NCI-H146 (cell line): ENCODE data around the gene FAM118A.
"Not testable (repeated sequence)": the region's sequence is repeated elsewhere in the genome, so short reads cannot be mapped to it uniquely, and the experiment has no call there.

Experiments used
- DNase-seq: peaks from one replicate; lab custom pipeline; 2025; lab: John Stamatoyannopoulos, UW

FAM118A gene

GRCh38 chr22:45331486-45331885 lies 21.8 kb downstream of the FAM118A start:
- no peak for DNase-seq

- no peak for DNase-seq
Observed at GRCh38 chr22:45332001-45332400, 22.3 kb downstream of the FAM118A start.

- no peak for DNase-seq
Observed at GRCh38 chr22:45334068-45334467, 24.3 kb downstream of the FAM118A start.

- DNase-seq: no peak
Observed at GRCh38 chr22:45334528-45334927, 24.8 kb downstream of the FAM118A start.

- DNase-seq: no peak
Observed at GRCh38 chr22:45335021-45335818, 25.5 kb downstream of the FAM118A start.

GRCh38 chr22:45335854-45336522 lies 26.3 kb downstream of the FAM118A start:
- no peak for DNase-seq

DNA sequence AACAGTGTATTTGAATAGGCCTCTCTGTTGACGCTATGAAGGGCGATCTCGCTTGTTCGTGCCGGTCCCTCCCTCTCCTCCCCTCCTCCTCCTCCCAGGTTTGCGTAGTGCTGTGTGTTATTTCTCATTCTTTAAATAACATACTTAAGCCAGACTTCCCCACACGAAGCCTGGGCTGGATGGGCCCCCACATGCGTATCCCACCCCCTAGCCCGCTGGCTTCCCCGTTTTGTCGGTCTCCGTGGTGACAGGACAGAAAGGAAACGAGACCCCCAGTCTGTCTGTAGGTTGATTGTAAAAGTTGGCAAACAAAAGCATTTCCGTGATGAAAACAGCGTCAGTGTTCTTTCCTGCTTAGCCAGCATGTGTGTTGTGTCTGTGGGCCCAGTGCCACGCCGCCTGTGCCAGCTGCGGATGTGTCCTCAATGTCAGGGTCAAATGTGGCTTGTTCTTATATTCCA lies 27.3 kb downstream of the FAM118A start:
- no peak for DNase-seq

DNA sequence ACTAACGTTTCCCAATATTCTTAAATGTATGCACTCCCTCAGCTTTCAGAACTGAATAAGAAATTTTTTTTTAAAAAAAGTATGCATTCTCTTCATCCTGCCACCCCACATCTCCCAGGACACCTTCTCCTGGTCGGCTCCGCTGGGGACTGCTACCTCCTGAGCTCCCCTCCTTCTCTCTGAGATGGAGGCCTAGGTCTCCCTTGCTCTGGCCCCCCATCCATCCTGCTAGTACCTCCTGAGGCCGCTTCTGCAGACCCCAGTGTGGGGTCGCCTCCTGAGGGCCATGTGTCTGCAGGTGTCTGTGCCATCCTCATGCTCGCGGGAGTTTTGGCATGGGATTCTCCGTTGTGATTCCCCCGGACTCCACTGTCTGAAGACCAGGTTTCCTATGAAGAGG lies 27.8 kb downstream of the FAM118A start:
- no peak for DNase-seq

- no peak for DNase-seq
Observed at GRCh38 chr22:45338795-45339194, 29.1 kb downstream of the FAM118A start.

GRCh38 chr22:45340323-45340722 lies 30.6 kb downstream of the FAM118A start:
- DNase-seq: no peak

- DNase-seq: no peak
Observed at GRCh38 chr22:45341498-45341897, 31.8 kb downstream of the FAM118A start.

DNA sequence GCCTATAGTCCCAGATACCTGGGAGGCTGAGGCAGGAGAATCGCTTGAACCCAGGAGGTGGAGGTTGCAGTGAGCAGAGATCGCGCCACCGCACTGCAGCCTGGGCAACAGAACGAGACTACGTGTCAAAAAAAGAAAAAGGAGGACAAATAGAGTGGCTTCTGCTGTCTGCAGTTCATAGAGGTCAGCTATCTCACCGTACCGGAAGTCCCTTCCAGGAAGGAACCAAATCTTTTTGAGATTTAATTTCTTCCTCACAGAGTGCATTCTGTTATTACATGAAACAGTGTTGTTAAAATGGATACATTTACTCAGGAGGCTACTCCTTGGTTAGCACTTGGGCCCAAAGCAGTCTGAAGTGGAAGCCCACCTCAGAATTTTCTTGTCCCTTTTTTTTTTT lies 33.4 kb downstream of the FAM118A start:
- no peak for DNase-seq

DNA sequence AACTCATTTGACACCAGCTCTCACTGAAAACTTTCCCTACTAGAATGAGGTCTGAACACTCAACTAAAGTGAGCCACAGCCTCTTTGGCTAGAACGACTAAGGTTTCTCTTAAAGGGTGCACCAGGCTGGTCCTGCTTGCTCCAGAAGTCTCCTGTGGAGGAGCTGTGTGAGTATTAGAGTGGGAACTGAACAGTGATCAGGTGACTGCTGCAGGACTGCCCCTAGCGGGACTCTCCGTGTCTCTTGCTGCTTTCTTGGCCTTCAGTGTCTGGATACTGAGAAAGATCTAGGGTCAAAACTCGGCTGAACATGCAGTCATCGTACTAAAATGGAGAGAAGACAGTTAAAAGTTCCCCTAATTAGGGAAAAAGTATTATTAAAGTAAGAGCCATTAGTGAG lies 34.6 kb downstream of the FAM118A start:
- DNase-seq: no peak

DNA sequence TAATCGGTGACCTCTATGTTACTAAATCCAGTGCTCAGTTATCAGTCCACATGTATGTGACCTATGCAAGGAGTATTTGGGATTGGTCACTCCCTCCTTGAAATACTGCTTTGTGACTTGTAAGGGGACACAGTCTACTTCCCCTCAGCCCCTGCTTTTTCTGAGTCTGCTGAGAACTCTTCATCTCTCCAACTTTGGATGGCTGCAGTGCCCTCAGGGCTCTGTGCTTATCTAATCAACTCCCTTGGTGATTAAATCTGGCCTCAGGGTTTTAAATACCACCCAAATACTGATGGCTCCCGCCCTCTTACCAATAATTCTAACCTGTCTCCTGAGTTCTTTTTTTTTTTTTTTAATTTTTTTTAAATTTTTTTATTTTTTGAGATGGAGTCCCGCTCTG lies 40.2 kb downstream of the FAM118A start:
- DNase-seq: no peak

GRCh38 chr22:45351956-45352355 lies 42.2 kb downstream of the FAM118A start:
- no peak for DNase-seq

GRCh38 chr22:45352757-45353156 lies 43.0 kb downstream of the FAM118A start:
- DNase-seq: not testable (repeated sequence)

DNA sequence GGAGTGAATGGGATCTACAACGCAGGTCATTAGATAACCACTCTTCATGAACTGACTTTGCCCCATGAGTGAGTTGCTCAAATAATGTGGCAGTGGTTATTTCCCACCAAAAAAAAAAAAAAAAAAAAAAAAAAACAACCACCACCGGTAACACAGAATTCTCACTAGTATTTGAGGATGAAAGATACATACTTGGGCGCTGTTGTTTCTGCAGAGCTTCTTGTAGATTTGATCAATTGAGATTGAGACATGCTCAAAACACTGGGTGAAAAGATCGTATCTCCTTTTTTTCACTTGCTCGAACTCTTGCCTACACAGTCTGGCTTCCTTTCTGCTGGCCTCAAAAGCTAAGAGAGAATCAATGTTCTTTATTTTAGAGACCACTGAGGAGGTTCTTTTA lies 44.1 kb downstream of the FAM118A start:
- DNase-seq: no peak

- DNase-seq: no peak
Observed at GRCh38 chr22:45357490-45357889, 47.8 kb downstream of the FAM118A start.

- DNase-seq: no peak
Observed at GRCh38 chr22:45358127-45358526, 48.4 kb downstream of the FAM118A start.

DNA sequence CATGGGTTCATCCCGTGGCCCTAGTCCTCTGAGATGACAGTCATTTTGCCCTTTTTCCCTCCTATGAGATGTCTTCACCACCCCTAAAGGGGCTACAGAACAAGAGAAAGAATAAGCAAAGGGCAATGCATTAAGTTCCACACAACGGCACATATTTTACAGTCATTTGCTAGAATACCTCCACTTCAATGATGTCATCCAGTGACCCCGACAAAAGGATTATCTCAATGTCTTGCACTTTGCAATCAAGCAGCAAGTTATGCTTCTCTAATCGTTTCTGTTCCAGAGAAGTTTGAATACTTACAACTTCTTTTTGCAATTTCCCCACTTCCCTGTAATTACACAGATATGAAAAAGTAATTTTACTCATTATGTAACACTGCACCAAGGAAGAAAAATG lies 49.9 kb downstream of the FAM118A start:
- DNase-seq: no peak

DNA sequence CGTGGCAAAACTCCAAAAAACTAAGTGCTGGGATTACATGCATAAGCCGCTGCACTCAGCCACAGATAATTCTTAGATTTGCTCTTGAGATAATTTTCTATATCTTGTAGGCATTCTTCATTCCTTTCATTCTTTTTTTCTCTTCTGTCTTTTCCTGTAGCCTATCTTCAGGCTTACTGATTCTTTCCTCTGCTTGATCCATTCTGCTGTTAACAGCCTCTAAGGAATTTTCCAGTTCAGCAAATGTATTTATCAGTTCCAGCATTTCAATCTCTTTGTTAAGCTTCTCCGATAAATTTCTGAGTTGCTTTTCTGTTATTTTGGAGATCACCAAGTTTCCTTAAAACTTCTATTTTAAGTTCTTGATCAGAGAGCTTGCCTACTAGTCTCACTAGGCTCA lies 57.0 kb downstream of the FAM118A start:
- DNase-seq: no peak

- DNase-seq: not testable (repeated sequence)
Observed at GRCh38 chr22:45373592-45373991, 63.9 kb downstream of the FAM118A start.

DNA sequence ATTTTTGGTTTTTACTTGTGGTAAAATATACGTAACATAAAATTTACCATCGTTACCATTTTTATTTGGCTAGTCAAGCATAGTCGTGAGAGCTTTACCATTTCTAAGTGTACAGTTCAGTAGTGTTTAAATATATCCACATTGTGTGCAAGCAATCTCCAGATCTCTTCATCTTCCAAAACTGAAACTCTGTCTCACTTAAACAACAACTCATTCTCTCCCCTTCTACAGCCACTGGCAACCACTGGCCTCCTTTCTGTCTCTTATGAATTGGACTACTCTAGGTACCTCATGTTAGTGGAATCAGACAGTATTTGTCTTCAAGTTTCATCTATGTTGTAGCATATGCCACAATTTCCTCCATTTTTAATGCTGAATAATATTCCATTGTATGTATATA lies 66.3 kb downstream of the FAM118A start:
- DNase-seq: no peak

DNA sequence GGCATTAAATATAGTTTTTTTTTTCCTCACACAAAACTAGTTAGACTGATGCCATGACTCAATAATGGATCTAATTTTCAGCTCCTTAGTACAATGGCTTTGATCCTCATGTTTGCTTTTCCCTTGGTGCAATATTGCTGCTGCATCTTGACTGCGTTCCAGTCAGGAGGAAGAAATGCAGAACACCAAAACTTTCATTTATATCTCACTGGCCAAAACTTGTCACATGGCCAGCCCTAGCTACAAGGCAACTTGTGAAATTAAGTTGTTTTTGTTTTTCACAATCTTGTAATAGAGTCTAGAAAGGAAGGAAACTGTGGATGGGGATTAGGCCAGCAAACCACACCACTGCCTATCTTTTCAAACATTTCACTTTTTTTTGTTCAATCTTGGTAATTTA lies 67.0 kb downstream of the FAM118A start:
- no peak for DNase-seq
